PFSK-1 (cell line): ENCODE results near the gene SEC14L1.

Source experiments
- FOXP2 ChIP-seq: optimal IDR thresholded peaks from 2 replicates; pipeline ENCODE3; 2011; ENCODE audit warnings: borderline replicate concordance, control low read depth, inconsistent platforms; ENCODE audit not compliant: insufficient read depth; ENCODE audit errors: extremely low read length, extremely low read depth
- POLR2AphosphoS5 ChIP-seq: IDR thresholded peaks from 2 replicates; pipeline ENCODE4 v1.6.1; 2012; ENCODE audit warnings: low read depth, mild to moderate bottlenecking, control low read depth, low read length, moderate library complexity
- SIN3A ChIP-seq: IDR thresholded peaks from 2 replicates; pipeline ENCODE4 v1.6.1; 2012; ENCODE audit warnings: mild to moderate bottlenecking, low read length, moderate library complexity, borderline replicate concordance; ENCODE audit not compliant: insufficient read depth
- TAF1 ChIP-seq: IDR thresholded peaks from 2 replicates; pipeline ENCODE4 v1.6.1; 2012; ENCODE audit warnings: low read length, control low read depth, borderline replicate concordance; ENCODE audit not compliant: insufficient read depth
- TF ChIP-seq, protein P1 (sequence below), 2 experiments: IDR thresholded peaks; 2 replicates each; pipeline versions ENCODE4 v1.6.1 to v1.8.0; 2011 to 2012; ENCODE audit warnings: low read depth in 2 of 2, low read length in 2 of 2, control low read depth in 1 of 2, inconsistent platforms in 1 of 2, mild to moderate bottlenecking in 1 of 2, moderate library complexity in 1 of 2; ENCODE audit not compliant: insufficient read depth in 1 of 2

SEC14L1 gene

DNA sequence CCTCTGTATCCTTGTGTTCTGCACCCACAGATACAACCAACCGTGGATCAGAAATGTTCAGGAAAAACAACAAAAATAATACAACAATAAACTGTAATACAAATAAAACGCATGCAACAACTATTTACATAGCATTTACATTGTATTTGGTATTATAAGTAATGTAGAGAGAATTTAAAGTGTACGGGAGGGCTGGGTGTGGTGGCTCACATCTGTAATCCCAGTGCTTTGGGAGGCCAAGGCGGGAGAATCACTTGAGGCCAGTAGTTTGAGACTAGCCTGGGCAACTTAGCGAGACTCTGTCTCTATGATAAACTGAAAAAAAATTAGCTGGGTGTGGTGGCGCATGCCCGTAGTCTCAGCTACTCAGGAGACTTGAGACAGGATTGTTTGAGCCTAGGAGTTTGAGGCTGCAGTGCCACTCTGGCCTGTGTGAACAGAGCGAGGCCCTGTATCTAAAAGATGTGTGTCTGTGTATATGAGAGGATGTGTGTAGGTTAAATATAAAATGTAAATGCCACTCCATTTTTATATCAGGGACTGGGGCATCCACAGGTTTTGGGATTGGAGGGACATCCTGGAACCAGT lies 13.3 kb downstream of the SEC14L1 start:
- no peak for TF ChIP-seq TAF1
- TF ChIP-seq FOXP2: no peak
- TF ChIP-seq, protein P1, sequence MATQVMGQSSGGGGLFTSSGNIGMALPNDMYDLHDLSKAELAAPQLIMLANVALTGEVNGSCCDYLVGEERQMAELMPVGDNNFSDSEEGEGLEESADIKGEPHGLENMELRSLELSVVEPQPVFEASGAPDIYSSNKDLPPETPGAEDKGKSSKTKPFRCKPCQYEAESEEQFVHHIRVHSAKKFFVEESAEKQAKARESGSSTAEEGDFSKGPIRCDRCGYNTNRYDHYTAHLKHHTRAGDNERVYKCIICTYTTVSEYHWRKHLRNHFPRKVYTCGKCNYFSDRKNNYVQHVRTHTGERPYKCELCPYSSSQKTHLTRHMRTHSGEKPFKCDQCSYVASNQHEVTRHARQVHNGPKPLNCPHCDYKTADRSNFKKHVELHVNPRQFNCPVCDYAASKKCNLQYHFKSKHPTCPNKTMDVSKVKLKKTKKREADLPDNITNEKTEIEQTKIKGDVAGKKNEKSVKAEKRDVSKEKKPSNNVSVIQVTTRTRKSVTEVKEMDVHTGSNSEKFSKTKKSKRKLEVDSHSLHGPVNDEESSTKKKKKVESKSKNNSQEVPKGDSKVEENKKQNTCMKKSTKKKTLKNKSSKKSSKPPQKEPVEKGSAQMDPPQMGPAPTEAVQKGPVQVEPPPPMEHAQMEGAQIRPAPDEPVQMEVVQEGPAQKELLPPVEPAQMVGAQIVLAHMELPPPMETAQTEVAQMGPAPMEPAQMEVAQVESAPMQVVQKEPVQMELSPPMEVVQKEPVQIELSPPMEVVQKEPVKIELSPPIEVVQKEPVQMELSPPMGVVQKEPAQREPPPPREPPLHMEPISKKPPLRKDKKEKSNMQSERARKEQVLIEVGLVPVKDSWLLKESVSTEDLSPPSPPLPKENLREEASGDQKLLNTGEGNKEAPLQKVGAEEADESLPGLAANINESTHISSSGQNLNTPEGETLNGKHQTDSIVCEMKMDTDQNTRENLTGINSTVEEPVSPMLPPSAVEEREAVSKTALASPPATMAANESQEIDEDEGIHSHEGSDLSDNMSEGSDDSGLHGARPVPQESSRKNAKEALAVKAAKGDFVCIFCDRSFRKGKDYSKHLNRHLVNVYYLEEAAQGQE (IDR thresholded peaks at IDR 0.05; ENCODE audit: insufficient read depth in 1 of 2, low read depth in 2 of 2, low read length in 2 of 2): no peak
- TF ChIP-seq POLR2AphosphoS5: no peak
- TF ChIP-seq SIN3A: no peak

GRCh38 chr17:77155125-77155524 lies 14.4 kb downstream of the SEC14L1 start:
- no peak for TF ChIP-seq POLR2AphosphoS5
- TF ChIP-seq SIN3A: no peak
- no peak for TF ChIP-seq TAF1
- TF ChIP-seq, protein P1 (IDR thresholded peaks at IDR 0.05; ENCODE audit: insufficient read depth in 1 of 2, low read depth in 2 of 2, low read length in 2 of 2): no peak
- TF ChIP-seq FOXP2: no peak

GRCh38 chr17:77160091-77160874 lies 19.5 kb downstream of the SEC14L1 start:
- TF ChIP-seq SIN3A (no peak), TAF1 (no peak), FOXP2 (no peak), POLR2AphosphoS5 (no peak)
- TF ChIP-seq, protein P1 (IDR thresholded peaks at IDR 0.05; ENCODE audit: insufficient read depth in 1 of 2, low read depth in 2 of 2, low read length in 2 of 2): no peak

DNA sequence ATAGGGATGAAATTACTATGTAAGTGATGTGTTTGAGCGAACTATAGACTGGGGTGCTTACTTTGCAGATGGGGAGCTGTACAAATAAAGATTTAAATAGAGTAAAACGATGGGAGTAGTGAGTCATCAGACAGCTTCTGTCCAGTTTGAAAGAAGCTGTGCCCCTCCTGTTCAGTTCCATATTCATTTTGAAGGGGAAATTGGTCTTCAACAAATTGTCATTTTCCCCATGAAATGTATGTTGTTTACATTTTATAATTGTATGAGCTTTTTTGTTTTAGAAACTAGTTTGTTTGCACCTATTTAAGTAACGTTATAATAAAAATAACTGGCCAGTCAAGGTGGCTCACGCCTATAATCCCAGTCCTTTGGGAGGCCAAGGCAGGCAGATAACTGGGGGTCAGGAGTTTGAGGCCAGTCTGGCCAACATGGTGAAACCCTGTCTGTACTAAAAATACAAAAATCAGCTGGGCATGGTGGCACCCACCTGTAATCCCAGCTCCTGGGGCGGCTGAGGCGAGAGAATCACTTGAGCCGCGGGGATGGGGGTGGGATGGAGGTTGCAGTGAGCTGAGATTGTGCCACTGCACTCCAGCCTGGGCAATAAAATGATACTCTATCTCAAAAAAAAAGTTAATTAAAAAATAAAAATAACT lies 20.2 kb downstream of the SEC14L1 start:
- TF ChIP-seq FOXP2: no peak
- TF ChIP-seq, protein P1 (IDR thresholded peaks at IDR 0.05; ENCODE audit: insufficient read depth in 1 of 2, low read depth in 2 of 2, low read length in 2 of 2): no peak
- TF ChIP-seq TAF1: no peak
- no peak for TF ChIP-seq POLR2AphosphoS5
- no peak for TF ChIP-seq SIN3A
